KBM-7 (cell line): ENCODE measurements around the gene LTBP1.
"Not testable (repeated sequence)": the region's sequence is repeated elsewhere in the genome, so short reads cannot be mapped to it uniquely, and the experiment has no call there.

Experiments
- DNase-seq: peaks from one replicate; pipeline ENCODE4 v3.0.0-alpha.2; 2015
- in situ Hi-C: fragments of 300-500 bp; cut with MboI; formaldehyde crosslinking; loops from 2 replicates; pipeline ENCODE4 v1.14.3; 2020; ENCODE audit warnings: low sequenced_read_pairs, low pct_unique_long_range_greater_than_20kb, mixed read lengths

The LTBP1 gene

DNA sequence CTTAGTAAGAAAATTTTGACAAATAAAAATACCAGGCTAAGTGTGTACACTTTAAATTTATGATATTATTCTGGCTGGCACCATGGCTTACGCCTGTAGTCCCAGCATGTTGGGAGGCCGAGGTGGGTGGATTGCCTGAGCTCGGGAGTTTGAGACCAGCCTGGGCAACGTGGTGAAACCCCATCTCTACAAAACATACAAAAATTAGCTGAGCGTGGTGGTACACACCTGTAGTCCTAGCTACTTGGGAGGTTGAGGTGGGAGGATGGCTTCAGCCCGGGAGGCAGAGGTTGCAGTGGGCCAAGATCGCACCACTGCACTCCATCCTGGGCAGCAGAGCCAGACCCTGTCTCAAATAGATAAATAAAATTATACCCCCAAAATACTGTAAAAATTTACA lies 421.8 kb downstream of the LTBP1 start:
- in situ Hi-C loops, DNase-seq: not testable (repeated sequence)

DNA sequence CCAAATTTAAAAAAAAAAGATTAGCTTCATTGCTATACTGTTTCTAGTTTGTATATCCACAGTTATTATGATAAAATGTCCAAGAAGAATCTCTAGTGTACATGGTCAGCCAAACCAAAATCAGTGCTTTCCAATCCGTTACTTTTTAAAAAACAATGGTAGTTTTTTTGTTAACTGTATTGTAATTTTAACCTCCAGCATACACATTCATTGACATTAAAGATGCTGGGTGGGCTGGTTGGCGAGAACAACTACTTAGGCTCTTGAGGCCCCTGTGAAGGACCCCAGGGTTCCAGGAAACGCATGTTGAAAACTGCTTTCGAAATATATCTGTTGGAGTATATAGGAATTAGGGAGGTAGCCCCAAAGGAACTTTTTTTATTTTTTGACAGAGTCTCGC lies 422.4 kb downstream of the LTBP1 start:
- DNase-seq: no peak
- in situ Hi-C loops: no loop called here

DNA sequence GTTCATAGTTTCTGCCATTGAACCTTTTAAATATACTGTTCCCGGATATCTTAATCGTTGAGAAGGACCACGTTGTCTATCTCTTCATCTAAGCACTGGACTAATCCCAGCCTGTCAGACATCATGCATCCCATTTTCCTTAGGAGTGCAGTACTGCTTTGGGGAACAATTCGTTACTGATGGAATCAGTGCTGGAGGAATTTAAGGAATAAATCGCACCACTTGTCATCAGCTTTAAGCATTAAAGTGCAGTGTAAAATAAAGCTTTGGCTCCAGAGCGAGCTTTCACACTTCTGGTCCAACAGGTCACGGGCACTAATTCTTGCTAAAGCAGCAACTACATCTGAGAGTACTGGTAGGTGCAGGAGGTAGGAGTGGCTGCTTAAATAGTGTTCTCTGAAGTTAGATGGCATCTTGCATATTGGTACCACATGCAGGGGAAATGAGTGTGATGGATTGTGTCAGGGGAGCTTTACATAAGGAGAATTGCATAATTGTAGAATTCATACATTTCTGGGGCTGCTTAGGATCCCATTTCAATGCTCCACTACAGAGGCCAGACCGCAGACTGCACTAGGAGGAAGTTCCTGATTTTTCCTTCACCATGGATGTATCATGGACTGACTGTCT lies 424.0 kb downstream of the LTBP1 start:
- no peak for DNase-seq
- in situ Hi-C loops: no loop called here

DNA sequence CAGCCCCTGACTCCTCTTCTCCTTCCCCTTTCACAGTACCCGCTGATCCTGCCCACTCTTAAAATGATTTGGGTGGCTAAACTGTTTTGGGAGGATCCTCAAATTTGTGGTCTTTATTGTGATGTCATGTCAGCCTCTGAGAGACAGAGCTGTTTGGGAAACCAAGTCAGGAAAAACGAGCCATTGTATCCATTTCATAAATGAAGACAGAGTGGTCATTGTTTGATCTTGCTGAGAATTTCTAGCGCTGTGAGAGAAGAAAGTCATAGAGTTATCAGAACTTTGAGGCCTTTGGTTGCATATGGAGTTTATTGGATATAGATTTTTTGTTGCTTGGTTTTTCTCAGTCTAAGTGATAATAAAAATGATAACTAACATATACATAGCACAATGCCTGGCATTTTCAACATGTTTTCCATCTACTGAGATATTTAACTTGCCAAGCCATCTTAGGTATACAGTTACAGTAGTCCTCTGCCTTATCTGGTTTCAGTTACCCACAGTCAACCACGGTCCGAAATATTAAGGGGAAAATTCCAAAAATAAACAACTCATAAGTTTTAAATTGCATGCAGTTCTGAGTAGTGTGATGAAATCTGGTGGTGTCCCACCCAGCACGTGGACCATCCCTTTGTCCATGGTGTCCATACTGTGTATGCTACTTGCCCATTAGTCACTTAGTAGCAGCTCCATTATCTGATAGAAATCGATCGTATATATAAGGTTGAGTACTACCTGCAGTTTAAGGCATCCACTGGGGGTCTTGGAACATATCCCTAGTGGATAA lies 424.7 kb downstream of the LTBP1 start:
- in situ Hi-C loops: no loop called here
- DNase-seq: no peak

DNA sequence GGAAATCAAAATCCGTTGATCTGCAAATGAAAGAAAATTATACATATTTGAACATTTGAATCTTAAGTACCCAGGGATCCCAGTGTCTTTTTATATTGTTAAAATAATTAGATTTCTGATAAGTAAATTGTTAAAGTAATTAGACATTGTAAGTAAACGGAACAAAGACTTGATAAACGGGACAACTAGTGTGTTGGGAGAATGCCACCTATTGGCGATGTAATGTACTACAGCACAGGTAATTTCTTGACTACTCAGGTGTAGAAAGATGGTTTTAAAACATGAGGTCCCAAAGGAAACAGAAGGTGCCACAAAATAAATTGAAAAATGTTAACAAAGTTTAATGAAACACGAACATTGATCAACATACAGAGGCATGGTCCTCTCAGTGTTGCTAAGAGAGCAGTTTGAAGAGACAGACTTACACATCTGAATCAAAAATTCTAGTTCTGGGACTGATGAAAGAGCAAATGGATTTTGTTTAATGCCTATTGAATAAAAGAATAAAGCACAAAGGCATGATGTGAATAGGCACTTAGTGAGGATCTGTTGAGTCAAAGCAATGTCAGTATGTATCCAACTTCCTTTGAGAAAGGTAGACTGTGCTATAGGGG lies 426.3 kb downstream of the LTBP1 start:
- DNase-seq: peak; percentile 51
- in situ Hi-C loops: no loop called here

DNA sequence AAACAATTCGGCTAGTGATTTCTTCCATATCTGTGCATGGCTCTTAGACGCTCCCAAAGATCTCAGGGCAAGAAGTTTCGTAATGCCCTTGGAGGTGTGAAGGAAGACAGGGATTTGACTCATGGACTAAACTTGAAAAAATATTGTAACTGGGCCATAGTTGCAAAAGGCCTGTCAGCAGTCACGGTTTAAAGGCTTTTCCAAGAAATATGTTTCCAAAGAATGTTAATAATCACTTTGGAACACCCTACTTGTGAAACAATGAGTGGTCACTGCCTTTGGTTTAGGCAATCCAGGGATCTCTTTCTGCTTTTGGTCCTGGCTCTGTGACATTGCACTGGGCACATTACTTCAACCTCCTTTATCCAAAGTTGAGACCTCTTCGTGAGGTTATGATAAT lies 427.2 kb downstream of the LTBP1 start:
- in situ Hi-C loops: no loop called here
- no peak for DNase-seq

DNA sequence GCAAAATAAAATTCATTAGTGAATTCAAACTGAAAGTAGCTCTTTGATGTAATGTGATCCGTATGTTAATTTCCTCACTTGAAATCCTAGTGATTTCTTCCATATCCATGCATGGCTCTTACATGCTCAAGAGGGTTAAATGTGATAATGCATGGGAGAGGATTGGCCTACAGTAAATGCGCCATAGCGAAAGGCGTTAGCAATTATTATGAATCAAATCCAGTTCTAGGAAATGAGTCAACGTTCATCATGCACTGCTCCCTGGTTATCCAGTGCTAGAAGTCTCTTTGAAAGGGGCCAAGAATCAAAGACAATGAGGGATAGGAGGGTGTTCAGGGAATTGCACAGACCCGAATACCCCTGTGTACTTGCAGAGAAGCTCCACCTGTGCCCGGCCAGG lies 428.3 kb downstream of the LTBP1 start:
- no peak for DNase-seq
- in situ Hi-C loops: no loop called here

DNA sequence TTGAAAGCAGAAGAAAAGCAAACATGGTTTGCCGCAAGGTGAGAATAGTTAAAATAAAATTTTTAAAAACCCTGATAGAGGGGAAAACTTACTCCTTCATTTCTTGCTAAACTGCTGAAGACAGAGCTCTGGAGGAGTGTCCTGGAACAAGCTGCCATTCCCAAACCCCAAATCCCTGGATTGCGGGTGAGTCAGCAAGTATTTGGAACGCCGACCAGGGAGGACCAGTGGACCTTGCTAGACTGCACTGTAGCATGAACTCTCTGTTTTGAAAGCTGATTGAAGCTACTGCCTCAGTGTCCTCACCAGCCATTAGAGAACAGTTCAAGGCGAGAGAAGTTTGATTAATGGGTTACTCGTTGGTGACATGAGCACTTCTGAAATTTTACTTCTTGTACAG lies 430.3 kb downstream of the LTBP1 start:
- no peak for DNase-seq
- in situ Hi-C loops: no loop called here

DNA sequence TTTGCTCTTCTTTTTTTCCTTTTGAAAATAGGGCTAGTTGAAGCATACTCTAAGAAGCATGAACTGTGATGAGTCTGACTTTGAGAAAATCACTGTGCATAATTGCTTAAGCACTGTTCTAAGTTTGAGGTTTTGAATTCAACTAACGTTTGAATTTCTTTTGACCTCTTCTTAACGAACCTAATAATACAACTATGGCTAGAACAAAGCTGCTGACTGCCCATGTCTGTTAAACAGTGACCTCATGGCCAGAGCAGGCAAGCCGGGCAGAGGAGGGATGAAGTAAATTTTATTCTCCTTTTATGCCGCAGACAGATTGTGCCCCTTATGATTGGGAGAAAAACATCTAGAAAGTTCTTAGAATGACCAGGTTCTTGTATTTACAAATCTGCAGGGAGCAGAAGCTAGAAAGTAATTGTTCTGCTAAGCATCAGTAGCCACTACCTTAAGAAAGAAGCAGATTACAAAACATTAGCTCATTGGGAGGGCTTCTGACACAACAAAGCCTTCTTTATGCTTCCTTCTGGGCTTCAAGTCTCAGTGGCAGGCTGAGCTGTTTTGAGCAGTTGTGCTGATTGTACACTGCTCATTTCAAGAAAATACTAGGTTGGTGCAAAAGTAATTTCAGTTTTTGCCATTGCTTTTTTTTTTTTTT lies 431.9 kb downstream of the LTBP1 start:
- DNase-seq: no peak
- in situ Hi-C loops: no loop called here

DNA sequence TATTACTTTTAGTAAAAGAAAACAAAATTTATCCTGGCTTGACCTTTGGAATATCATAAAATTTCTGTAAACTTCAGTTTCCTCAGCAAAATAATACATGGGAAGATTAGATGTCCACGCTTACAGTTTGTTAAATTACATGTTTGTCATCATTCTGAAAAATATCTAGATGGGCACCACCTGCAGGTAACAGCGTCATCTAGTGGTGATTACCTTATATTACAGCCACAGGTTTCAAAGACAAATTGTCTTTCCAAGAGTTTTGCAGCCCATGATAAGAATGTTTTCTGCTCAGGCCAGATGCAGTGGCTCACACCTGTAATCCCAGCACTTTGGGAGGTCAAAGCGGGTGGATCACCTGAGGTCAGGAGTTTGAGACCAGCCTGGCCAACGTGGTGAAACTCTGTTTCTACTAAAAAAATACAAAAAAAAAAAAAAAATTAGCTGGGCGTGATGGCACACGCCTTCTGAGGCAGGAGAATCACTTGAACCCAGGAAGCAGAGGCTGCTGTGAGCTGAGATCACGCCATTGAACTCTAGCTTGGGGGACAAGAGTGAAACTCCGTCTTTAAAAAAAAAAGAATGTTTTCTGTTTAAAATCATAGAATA lies 433.4 kb downstream of the LTBP1 start:
- peak; percentile 27 for DNase-seq

DNA sequence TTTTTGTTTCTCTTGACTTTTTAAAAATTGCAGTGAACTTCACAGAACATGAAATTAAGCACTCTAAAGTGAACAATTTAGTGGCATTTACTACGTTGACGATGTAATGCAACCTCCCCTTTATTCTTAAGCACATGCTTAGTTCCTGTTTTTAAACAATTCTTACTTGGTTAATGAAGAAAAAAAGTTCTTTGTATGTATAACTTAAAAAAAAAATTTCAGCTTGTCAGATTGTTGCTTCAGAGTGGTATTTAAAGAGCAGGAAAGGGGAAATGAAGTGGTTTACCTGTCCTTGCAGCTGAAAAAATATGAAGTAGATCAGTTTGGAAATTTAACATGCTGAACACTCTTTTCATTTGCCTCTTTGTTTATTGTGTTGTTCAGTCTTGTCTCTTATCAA lies 434.0 kb downstream of the LTBP1 start:
- in situ Hi-C loops: no loop called here

More for the DNA sequence above, 433.4 kb downstream of the LTBP1 start:
- in situ Hi-C loops: no loop called here

DNA sequence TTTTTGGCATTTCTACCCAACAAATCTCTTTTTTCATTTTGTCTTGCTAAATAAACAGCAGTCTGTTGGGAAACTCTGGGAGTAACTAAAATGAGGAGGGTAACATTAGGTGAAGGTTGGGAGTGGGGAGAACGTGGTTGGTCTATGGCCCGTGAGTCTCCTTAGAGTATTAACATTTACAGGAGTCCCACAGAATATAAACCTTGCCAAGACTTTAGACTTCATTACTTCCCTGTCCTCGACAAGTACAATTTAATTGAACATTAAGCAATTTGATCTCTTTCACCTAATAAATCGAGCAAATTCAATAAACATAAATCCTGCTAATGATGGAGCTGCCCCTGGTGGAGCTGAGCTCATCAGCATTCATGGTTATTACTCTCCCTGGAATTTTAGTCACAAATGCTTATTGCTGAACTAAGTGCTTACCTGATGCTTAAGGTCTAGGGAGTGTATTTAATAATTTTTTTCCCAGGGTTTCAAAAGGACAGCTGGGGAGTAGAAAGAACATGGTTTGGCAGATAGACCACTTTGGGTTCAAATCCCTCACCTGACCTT lies 434.6 kb downstream of the LTBP1 start:
- no peak for DNase-seq
- in situ Hi-C loops: no loop called here

More for the DNA sequence above, 434.0 kb downstream of the LTBP1 start:
- DNase-seq: peak; percentile 37

DNA sequence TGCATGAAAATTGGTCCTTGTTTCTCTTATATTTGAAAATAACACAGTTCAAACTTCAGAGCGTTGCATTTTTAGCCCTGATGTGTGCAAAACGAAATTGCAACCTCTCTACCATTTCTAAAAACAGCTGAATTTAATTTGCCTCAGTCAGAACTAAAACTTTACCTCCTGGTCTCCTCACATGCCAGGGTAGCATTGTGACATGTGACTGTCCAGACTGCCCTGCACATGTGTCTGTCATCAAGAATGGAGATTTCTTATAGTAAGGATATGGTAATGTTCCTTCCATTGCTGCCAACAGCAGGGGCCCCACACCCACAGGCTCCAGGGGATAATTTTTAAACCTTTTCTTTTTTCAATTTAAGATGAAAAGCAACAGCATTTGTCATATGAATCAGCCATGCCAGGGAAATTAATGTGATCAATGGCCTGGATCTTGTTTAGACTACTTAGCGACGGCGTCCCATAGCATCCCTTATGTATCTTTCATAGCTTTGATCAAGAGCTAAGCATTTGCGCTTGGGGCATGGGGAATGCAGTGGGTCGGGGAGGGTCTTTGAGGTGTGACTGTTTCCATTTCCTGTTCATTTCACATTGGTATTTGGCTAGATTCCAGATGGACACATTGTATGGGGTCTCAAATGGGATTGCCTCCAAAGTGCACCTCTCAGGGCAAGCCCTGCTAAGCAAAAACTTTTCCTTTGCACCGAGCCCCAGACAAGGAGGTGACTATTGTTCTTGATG lies 437.3 kb downstream of the LTBP1 start:
- in situ Hi-C loops: no loop called here
- no peak for DNase-seq

DNA sequence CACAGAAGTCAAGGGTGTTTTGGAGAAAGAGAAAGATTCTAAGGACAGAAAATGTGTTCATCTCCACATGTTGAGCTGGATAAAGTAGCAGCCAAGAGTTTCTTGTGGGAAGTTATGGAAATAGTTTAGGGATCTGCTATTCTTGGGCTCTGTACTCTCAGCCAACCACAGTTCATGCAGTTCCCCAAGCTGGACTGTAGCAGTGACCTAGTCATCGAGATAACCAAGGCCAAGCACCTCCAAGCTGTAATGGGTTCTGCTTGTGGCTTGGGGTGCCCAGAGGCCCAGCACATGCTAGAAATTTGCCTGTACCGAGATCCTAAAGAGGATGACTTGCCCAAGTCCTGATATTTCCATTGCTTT lies 437.8 kb downstream of the LTBP1 start:
- no peak for DNase-seq
- in situ Hi-C loops: no loop called here

DNA sequence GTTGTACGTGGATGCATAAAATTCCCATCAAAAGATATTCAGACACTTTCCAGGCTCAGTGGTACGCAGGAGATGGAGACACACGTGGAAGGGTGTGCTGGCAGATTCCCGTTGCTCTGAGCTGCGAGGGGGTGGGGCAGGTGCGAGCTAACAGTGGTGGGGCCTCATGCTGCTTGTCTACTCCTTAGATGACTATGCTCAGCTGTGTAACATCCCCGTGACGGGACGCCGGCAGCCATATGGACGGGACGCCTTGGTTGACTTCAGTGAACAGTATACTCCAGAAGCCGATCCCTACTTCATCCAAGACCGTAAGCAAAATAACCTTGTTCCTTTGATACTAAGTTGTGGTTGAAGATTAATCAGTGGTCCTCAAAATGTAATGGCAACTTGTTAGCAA lies 442.2 kb downstream of the LTBP1 start:
- DNase-seq: no peak
- in situ Hi-C loops: no loop called here

DNA sequence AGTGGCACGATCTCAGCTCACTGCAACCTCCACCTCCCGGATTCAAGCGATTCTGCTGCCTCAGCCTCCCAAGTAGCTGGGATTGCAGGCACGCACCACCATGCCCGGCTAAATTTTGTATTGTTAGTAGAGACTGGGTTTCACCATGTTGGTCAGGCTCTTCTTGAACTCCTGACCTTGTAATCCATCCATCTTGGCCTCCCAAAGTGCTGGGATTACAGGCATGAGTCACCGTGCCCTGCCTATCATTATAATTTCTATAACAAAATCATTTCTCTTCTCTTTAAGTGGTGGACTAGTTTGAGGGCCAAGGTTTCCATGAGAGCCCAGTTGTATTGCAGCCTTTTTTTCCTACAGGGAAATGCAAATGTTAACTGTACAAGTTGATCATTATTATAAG lies 442.9 kb downstream of the LTBP1 start:
- in situ Hi-C loops, DNase-seq: not testable (repeated sequence)

DNA sequence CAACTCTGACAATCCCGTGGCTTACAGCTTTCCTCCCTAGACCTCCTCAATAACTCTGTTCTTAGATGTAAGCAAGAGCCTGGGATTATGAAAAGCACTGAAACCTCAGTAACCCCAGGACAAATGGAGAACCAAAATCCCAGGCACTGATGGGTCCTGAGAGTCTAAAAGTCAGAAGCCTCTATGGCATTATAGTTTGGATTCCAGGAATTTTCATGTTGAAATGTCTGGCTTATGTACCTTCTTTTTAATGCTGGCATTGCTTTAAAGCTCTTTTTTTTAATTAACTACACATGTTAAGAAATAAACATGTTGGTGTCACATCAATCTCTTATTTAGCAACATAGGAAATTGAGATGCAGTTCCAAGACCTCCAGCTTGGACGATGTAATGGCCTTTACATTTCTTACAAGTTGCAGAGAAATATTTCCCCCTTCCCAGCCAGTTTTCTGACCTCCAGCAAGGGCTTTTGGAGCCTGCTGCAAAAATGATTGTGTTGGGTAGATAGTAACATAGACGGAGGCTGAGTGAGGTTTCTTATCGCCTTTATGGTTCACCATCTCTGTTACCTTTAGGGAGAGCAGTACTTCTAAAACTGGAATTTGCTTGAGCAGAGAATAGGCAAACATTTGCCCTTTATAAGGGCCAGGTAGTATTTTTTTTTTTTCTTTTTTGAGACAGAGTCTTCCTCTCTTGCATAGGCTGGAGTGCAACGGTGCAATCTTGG lies 444.9 kb downstream of the LTBP1 start:
- in situ Hi-C loops: no loop called here
- no peak for DNase-seq

DNA sequence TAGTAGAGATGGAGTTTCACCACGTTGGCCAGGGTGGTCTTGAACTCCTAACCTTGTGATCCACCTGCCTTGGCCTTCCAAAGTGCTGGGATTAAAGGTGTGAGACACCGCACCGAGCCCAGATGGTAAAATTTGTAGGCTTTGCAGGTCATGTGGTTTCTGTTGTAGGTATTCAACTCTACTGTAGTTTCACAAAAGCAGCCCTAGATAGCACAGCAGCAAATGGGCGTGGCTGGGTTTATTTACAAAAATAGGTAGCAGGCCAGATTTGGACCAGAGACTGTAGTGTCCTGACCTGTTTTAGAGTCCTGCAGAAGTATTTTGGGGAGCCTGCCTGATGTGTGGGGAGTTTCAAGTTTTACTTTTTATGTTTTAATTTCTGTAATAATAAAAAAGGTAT lies 445.6 kb downstream of the LTBP1 start:
- DNase-seq: no peak
- in situ Hi-C loops: no loop called here
